Measurements from ENCODE around the gene PPFIBP2.
A peak's percentile ranks its signal among the peaks of the same experiment; 100 is the strongest.

PPFIBP2 gene

GRCh38 chr11:7555052-7555699, 41.4 kb downstream of the PPFIBP2 start:
- no peak for DNase-seq

DNA sequence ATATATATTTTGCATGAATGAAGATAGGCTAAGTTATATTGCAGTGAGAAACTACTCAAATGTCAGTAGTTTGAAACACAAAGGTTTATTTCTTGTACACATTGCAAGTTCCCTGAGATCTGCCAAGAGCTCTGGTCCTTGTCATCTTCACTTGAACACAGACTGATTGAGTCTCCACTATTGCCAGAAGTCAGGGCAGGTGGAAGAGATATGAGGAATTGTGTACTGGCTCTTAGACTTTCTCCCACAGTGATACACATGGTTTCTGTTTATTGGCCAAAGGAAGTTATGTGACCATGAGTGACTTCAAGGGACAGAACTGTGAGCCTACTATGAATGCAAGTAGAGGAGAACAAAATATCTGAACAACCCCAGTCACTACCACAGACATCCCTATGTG, 44.2 kb downstream of the PPFIBP2 start:
- DNase-seq = no peak

GRCh38 chr11:7559398-7560283, 45.8 kb downstream of the PPFIBP2 start:
- DNase-seq = no peak

- no peak for DNase-seq
Observed at GRCh38 chr11:7561562-7561961, 47.8 kb downstream of the PPFIBP2 start.

DNA sequence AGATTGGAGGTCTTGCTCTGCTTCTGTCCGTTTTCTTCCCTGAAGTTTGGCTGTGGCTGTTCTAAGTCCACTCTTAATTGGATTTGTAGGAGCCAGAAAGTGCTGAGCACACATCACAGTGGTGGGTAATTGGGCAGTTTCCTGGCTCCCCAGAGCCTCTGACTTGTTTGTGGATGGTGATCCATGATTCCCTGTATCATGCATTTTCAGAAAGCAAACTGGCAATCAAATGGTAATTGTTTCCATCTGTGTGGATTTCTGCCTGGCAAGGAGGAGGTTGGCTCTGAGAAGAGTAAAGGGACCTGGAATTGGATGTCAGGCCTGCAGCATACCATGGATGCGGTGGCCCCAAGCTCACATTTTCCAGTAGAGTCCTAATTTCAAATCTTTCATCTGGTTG, 49.5 kb downstream of the PPFIBP2 start:
- DNase-seq = no peak

DNA sequence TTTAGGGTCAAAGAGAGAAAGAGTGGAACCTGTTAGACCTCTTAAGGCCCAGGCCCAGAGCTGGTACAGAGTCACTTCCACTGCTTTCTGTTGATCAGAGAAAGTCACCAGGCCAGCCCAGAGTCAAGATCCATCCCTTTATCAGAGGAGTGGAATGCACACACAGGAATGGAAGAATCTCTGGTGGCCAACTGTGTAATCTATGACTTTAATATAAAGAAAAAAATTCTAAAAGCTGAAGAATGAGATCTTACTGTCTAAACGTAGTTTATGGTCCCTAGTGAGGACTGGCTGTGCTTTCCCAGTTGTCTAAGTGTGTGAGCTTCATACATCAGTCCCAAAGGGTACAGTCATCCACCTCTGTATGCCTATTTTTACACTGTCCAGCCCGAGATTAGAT, 51.0 kb downstream of the PPFIBP2 start:
- no peak for DNase-seq

DNA sequence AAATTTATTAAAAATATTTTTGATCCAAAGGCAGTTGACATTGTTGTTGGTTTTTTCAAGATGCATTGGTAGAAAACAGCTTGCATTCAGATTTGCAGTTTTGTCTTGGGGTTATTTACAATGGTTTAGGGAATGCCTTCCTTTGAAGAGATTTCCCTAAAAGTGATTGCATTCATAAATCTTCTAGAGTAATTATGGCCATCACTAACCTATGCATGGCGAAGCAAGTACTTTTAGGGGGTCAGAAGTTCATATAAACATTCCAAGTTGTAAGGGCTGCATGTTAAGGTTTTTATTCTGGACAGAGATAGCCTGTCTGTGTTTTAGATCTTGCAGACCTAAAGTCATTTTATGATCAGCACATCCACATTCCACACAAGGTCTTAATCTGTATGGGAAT, 53.5 kb downstream of the PPFIBP2 start:
- no peak for DNase-seq

GRCh38 chr11:7569044-7569443, 55.2 kb downstream of the PPFIBP2 start:
- DNase-seq = no peak

- DNase-seq = no peak
Observed at GRCh38 chr11:7570241-7570640, 56.4 kb downstream of the PPFIBP2 start.

DNA sequence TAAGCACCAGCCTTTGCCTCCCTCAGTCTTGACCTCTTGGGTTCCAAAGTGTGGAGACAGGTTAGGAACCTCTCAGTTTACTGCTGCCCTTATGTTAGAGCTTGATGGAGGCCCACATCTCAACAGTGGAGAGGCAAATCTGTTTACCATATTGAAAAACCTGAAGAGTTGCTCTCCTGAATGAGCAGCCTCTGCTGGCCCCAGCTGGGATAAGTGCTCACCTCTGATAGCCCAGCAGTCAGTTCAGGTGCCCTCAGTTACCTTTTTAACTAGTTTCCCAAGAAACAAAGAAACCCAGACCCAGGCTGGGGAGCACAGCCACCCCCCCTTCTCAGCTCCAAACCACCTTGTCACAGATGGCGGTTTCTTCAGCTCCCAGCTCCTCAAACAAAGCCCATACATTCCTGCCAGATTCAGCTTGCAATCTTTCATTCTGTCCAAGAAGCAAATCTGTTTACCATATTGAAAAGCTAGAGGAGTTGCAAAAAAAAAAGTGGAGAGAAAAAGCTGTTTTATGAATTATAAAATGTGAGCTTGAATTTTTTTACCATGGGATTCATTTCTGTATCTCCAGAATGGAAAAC, 57.2 kb downstream of the PPFIBP2 start:
- no peak for DNase-seq

GRCh38 chr11:7571640-7572000, 57.8 kb downstream of the PPFIBP2 start:
- DNase-seq = no peak

- DNase-seq = no peak
Observed at GRCh38 chr11:7572001-7572712, 58.4 kb downstream of the PPFIBP2 start.

GRCh38 chr11:7573193-7573557, 59.4 kb downstream of the PPFIBP2 start:
- DNase-seq = no peak

DNA sequence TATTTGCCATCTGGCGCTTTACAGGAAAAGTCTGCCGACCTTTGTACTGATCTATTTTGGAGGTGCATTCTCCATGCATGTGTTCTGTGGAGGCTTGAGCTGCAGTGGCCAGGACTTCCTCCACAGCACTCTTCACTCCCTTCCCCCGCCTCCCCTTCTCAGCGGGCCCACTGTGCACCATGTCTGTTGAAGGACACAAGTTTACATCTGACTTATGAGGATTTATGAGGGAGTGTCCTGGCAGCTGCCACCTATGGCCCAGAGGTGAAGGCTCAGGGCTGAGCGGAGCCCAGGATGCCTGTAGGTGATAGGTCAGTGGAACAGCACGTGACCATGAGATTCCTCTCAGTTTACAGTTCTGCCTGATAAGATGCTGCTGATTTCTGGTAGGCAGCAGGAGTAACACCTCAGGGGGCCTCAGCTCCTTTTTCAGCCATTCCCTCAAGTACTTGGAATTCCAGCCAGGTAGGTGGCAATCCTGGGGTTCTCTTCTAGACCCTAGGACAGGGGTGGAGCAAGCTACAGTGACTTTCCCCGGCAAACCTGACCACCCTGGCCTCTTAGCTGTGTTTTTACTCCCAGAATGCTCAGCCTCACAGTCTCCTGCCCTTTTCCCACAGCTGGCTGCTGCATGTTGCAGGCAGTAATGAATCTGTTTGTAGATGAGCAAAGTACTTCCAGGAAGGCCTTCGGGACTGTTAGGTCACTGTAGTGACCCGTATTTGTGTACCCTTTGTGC, 59.9 kb downstream of the PPFIBP2 start:
- DNase-seq = no peak

DNA sequence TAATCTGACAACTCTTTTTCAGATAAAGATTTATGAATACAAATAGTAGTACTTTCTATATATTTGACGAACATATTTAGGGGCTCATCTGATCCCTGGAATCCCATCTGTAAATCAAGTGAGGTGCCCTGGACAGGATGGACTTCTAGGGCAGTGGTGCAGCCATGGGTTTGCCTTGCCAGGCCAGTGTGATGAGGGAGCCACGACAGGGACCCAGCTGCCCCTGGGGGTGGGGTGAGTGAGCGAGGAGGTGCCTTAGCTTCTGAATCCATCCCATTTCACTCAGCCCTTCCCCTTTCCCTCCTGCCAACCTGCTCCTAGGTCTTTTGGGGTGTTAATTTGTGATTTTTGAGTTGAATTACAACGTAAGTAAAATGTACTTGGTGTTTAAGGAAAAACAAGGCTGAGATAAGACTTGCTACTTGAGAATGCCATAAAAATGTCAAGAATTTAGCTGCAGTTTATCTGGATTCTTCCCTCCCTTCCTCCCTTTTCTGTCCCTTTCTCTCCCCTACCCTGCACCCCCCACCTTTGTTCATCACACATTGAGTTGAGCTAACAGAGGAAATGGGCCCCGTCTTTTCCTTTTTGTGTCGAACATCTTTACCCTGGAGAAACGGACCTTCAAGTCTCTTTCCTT, 60.8 kb downstream of the PPFIBP2 start:
- DNase-seq = no peak

DNA sequence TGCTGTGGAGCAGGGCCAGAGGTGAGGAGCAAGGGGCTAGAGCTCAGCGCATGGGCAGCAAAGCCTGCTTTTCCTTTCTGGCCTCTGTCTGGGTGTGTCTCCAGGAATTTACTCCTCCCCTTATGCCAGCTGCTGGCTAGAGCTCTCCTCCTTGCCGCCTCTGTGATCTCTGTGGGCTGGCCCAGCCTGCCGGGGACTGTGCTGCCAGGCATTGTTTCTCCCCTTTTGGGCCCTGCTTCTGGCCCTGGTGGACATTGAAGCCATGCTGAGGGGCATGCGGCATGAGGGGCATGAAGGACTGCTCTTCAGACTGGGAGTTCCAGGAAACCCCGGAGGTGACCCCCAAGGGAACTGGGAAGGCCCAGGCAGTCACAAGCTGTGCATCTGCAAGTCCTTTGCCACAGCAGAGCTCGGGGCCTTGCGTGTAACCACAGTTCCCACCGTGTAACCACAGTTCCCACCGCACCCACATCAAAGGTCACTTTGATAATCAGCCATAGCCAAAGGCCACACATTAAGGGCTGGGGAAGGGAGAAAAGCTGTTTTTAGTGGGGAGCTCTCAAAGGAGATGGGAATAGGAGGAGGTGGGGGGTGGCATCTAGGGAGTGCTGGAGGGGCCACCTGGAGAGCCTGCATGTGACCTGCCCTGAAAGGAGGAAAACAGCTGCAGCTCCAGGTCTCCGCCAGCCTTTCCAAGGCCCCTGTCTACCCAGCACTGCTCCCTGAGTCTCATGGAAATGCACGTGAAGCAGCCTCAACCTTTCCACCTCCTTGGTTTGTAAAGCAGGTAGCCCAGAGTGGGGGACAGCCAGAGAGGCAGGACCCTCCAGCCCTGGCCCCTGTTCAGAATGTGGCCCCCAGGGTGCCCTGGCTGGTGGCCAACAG, 62.3 kb downstream of the PPFIBP2 start:
- peak; percentile 34 for DNase-seq

DNA sequence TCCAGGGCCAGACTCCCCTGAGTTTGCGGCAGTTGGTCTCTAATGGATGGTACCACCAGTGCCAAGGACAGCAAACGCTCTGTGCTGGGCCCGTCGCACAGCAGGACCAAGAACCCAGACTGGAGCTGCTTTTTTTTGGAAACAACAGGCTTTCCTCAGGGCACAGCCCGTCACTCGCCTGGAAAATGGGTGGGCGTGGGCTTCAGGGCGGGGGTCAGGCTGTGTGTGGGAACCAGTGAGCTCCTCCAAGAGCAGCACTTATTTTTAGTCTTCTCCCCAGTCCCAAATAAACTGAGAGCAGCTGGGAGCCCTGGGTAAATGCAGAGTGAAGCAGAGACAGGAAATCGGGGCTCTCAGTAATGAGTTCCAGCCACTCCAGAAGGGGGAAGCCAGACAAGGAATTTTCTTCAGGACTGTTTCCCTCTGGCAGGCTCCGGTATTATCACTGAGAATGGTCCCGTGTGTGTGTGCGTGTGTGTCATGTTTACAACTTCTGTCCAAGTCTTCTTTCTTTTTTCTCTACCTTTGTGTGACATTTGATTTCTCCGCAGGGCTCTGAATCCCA, 63.0 kb downstream of the PPFIBP2 start:
- no peak for DNase-seq

GRCh38 chr11:7577291-7578190, 63.7 kb downstream of the PPFIBP2 start:
- peak; percentile 29 for DNase-seq

DNA sequence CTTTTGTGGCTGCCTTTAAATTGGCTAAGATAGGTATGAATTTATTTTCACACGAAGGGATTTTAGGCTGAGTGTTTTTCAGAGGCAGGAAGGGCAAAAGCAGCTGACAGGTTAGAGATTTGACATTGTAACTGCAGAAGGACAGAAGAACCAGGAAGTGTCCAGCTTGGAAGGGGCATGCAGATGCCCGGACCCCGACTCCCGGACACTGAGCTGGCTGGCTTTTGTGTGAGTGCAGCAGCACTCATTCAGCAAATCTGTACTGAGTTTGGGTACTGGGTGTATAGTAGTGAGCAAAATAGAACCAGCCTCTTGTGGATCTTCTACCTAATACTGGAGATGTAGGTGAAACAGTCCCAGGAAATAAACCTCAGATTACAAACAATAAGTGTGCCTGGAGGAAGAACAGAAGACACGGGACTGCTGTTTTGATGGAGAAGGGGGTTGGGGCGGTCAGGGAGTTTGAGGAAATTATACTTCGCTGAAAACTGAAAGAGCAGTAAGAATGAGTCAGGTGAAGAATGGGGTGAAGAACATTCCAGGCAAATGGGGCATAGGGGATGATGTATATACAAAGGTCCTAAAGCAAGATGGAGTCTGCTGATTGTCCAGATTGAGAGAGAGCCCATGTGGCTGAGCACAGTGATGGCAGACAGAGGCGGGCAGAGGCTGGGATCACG, 64.6 kb downstream of the PPFIBP2 start:
- DNase-seq = no peak

Measured in CD4-positive, alpha-beta T cell treated with Interleukin-6 for 4 hours (primary cell).